GM19468 (cell line): ENCODE results near the gene GH1.
A peak's percentile ranks its signal among the peaks of the same experiment; 100 is the strongest.
"Not testable (repeated sequence)": the region's sequence is repeated elsewhere in the genome, so short reads cannot be mapped to it uniquely, and the experiment has no call there.

ENCODE experiments used
- ATAC-seq: cut with Tn5 transposase; IDR thresholded peaks from one replicate; pipeline ENCODE4 v1.9.1; 2021; ENCODE audit warnings: mild to moderate bottlenecking, moderate library complexity, moderate number of reproducible peaks; ENCODE audit not compliant: unreplicated experiment; ENCODE audit errors: extremely low read depth

GH1 gene

DNA sequence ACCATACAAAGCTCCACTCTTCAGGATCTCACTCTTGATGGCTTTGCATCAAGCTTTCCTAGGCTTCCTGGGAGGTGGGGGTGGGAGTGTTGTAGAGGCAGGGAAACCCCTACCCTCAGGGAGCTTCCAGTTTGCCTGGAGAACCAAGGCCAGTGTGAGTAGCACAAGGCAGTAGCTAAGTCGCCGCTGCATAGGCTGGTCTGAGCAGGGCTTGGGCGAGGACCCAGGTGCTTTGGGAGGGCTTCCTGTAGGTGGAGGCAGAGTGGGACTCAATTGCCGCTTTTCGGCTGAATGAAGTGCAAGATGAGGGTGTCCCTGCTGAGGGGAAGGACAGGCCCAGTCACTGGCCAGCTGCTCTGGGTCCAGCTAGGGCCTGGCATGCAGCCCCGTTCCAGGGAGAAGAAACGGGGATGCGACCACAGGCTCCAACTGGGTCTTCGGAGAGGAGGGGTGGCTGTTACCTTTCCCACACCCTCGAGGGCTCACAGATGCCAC lies 9.6 kb upstream of the GH1 start:
- ATAC-seq: no peak

DNA sequence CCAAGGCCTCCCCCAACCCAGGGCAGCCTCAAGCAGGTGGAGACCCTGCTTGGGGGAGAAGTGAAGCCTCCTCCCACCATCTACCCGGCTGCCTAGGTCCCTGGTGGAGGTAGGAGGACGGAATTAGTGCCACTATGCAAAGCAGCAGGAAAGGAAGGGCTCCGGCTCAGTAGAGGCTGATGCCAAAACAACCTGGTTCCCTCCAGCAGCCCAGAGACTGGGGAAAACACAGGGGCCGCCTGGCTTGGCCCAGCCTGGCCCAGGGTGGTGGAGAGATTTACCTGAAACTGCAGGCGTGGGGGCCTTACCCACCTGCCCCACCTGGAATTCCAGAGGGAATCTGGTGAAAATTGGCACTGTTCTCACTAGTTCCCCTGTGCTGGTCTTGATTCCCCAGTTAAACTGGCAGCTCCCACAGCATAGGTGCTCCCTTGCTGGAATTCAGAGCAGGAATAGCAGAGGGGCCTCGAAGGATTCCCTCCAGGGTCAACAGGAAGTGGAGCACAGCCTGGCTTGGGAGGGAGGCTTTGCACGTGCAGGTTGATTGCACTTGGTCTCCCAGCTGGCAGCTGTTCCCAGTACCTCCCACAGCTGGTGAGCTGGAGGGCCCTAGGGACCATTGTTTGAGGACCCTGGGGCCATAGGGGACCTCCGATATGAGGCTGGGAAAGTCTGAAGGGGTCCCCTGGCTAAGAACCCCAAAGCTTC lies 9.0 kb upstream of the GH1 start:
- ATAC-seq: no peak

DNA sequence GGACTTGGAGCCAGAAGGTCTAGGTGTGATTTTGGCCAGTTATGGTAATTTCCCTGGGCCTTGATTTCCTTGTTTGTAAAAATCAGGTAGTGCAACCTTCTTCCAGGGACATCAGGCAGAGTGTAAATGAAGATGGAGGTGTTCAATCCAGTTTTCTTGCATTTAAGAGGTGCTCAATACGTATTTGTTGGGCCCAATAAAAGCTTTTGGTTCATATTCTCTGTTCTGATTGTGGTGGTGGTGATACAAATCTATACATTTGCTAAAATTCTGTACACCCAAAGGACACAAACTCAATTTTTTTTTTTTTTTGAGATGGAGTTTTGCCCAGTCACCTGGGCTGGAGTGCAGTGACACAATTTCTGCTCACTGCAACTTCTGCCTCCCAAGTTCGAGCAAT lies 7.5 kb upstream of the GH1 start:
- no peak for ATAC-seq

DNA sequence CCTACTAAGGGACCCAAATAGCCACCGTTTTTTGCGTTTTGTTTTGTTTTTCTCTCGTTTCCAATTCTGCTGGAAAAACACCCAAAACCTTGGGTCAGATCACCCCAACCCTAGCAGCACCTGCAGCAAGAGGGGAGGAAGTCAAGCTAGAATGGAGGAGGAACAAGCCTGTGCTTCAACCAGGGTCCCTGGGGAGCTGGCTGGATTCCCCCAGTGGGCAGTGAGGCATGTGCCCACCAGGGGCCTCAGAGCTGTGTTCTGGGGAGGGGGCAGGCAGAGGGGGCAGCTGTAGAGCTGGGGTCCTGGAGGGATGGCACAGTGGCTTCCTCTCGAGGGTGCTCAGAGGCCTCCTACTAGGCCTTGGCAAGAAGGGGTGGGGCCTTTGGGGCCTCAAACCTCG lies 7.0 kb upstream of the GH1 start:
- no peak for ATAC-seq

DNA sequence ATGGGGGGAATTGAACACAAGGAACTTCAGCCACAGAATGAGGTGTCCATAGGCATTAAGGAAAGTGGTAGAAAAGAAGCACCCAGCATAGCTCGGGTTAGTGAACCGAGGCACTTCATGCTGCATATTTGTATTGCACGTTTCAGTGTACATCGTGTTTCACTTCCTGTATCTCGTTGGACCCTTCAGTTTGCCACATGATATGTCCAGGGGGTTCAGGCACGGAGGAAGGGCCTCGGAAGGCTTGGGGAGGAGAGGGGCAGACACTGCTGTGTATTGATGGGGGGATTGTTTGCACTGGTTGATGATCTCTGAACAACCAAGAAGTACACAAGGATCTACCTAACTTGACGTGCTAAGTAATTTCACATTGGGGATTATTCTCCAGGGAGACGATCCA lies 3.8 kb upstream of the GH1 start:
- ATAC-seq: not testable (repeated sequence)

DNA sequence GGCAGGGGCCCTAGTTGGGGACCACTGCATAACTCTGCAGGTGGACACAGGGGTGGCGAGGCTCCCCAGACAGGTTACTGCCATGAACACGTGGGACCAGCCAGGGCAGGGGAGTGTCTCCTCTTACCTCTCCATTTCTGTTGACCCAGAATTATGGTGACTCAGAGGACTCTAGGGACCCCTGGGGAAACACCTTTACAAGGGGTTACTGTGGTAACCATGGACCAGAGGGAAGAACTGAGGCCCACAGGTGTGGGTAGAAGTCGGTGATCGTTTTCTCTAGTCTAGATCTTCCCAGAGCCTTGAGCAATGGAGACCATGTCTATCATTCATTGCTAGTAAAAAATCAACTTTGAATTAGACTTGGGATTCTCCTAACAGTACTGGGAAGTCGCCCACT lies 2.1 kb upstream of the GH1 start:
- not testable (repeated sequence) for ATAC-seq

DNA sequence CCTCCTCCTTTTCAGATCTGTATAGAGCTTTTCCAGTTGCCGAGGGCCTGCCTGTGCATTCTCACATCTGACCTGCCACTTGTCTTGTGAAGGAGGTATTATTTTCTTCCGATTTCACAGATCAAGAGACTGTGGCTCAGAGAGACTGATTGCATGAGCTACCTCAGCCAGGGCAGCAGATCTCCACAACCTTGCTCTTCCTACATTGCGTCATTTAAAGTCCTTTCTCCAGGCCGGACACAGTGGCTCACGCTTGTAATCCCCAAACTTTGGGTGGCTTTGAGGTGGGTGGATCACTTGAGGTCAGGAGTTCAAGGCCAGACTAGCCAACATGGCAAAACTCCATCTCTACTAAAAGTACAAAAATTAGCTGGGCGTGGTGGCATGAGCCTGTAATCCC lies 1.4 kb upstream of the GH1 start:
- not testable (repeated sequence) for ATAC-seq

DNA sequence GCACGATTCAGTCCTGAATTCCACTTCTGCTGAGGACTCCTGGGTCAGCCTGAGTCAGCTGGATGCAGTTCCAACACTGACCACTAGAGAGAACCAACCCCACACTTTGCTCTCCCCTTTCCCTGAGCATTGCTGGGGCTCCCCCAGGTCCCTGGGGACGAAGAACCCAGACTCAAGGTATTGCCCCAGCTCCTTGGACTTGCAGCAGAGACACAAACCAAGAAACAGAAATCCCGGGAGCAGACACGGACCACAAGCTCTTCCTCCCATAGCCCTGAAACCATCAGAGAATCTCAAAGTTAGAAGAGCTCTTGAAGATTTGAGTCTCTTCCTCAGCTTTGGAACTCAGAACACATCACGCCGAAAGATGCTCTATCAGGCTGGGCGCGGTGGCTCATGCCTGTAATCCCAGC lies 678 bp upstream of the GH1 start:
- ATAC-seq: peak; percentile 27

DNA sequence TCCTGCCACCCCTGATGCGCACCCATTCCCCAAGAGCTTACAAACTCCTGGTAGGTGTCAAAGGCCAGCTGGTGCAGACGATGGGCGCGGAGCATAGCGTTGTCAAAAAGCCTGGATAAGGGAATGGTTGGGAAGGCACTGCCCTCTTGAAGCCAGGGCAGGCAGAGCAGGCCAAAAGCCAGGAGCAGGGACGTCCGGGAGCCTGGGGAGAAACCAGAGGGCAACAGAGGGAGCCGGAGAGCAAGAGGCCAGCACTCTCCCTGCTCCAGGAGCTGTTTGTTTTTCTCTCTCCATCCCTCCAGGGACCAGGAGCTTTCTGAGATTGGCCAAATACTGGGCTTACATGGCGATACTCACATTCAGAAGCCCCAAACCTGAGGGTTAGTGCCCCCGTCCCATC lies 334 bp downstream of the GH1 start:
- ATAC-seq: no peak

DNA sequence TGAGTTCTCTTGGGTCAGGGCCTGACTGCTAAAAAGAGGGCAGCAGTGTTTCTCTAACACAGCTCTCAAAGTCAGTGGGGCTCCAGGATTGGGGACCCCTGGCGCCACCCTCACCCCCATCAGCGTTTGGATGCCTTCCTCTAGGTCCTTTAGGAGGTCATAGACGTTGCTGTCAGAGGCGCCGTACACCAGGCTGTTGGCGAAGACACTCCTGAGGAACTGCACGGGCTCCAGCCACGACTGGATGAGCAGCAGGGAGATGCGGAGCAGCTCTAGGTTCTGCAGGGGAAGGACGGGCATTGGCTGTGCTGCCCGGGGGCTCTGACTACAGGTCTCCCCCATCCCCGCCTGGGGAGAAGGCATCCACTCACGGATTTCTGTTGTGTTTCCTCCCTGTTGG lies 993 bp downstream of the GH1 start:
- no peak for ATAC-seq

DNA sequence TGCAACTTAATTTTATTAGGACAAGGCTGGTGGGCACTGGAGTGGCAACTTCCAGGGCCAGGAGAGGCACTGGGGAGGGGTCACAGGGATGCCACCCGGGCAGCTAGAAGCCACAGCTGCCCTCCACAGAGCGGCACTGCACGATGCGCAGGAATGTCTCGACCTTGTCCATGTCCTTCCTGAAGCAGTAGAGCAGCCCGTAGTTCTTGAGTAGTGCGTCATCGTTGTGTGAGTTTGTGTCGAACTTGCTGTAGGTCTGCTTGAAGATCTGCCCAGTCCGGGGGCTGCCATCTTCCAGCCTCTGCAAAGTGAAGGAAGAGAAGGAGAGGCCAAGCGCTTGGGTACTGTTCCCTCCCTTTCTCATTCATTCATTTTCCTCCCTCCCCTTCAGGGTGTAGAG lies 1.4 kb downstream of the GH1 start:
- ATAC-seq: not testable (repeated sequence)

DNA sequence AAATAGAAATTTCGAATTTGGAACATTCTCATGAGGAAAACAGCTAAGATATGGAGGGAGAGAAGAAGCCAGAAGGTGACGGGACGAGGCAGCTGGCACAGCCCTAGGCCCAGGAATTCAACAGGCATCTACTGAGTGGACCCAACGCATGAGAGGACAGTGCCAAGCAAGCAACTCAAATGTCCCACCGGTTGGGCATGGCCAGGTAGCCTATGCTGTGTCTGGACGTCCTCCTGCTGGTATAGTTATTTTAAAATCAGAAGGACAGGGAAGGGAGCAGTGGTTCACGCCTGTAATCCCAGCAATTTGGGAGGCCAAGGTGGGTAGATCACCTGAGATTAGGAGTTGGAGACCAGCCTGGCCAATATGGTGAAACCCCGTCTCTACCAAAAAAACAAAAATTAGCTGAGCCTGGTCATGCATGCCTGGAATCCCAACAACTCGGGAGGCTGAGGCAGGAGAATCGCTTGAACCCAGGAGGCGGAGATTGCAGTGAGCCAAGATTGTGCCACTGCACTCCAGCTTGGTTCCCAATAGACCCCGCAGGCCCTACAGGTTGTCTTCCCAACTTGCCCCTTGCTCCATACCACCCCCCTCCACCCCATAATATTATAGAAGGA lies 2.0 kb downstream of the GH1 start:
- ATAC-seq: no peak

DNA sequence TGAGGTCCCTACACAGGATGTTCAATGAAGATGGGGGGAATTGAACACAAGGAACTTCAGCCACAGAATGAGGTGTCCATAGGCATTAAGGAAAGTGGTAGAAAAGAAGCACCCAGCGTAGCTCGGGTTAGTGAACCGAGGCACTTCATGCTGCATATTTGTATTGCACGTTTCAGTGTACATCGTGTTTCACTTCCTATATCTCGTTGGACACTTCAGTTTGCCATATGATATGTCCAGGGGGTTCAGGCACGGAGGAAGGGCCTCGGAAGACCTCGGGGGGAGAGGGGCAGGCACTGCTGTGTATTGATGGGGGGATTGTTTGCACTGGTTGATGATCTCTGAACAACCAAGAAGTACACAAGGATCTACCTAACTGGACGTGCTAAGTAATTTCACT lies 2.9 kb downstream of the GH1 start:
- ATAC-seq: not testable (repeated sequence)

DNA sequence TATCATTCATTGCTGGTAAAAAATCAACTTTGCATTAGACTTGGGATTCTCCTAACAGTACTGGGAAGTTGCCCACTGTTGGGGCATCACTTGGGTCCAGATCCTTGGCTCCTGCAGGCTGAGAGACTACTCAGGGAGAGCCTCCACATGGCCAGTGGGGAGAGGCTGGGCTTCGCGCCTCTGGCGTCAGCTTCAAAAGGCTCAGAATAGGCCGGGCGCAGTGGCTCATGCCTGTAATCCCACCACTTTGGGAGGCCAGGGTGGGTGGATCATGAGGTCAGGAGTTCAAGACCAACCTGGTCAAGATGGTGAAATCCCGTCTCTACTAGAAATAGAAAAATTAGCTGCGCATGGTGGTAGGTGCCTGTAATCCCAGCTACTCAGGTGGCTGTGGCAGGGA lies 4.2 kb downstream of the GH1 start:
- no peak for ATAC-seq

DNA sequence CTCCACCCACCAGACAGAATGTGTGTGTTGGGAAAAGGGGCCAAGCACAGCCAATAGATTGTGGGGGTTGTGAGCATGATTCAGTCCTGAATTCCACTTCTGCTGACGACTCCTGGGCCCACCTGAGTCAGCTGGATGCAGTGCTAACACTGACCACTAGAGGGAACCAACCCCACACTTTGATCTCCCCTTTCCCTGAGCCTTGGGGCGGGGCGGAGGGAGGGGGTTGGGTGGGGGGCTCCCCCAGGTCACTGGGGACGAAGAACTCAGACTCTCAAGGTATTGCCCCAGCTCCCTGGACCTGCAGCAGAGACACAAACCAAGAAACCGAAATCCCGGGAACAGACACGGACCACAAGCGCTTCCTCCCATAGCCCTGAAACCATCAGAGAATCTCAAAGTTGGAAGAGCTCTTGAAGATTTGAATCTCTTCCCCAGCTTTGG lies 7.0 kb downstream of the GH1 start:
- ATAC-seq: no peak

DNA sequence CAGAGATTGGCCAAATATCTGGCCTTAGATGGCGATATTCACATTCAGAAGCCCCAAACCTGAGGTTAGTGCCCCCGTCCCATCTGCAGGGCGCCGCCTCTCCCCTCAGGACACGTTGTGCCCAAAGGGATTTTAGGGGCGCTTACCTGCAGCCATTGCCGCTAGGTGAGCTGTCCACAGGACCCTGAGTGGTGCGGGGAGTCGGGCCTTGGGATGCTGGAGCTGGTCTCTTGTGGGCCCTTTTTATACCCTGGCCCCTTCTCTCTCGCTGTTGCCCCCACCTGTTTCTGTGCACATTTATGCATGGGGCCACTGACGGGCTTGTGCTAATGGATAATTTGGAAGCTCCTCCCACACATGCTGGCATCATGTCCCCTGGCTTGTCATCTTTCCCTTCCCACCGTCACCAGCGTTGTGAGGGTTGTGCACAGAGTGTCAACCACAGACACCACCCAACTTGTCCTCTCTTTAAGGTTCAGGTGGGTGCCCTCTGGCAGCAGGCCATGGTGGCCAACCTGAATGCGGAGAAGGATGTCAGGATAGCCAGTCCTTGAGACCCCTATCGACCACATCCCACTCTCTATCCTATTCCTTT lies 7.5 kb downstream of the GH1 start, which contains the start of gene CSHL1:
Gene CSHL1 (minus strand): TSS at position 218 of the 595 bp plus-strand sequence. CDS start 62 bp downstream, at position 156.
- no peak for ATAC-seq

DNA sequence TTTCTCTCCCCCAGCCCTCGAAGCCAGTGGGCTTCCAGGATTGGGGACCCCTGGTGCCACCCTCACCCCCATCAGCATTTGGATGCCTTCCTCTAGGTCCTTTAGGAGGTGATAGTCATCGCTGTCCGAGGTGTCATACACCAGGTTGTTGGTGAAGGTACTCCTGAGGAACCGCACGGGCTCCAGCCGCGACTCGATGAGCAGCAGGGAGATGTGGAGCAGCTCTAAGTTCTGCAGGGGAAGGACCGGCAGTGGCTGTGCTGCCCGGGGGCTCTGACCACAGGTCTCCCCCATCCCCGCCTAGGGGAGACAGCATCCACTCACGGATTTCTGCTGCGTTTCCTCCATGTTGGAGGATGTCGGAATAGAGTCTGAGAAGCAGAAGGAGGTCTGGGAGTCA lies 8.5 kb downstream of the GH1 start:
- ATAC-seq: no peak

DNA sequence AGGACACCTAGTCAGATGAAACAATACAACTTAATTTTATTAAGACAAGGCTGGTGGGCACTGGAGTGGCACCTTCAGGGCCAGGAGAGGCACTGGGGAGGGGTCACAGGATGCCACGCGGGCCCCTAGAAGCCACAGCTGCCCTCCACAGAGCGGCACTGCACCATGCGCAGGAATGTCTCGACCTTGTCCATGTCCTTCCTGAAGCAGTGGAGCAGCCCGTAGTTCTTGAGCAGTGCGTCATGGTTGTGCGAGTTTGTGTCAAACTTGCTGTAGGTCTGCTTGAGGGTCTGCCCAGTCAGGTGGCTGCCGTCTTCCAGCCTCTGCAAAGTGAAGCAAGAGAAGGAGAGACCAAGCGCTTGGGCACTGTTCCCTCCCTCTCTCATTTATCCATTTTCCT lies 9.1 kb downstream of the GH1 start:
- ATAC-seq: not testable (repeated sequence)

DNA sequence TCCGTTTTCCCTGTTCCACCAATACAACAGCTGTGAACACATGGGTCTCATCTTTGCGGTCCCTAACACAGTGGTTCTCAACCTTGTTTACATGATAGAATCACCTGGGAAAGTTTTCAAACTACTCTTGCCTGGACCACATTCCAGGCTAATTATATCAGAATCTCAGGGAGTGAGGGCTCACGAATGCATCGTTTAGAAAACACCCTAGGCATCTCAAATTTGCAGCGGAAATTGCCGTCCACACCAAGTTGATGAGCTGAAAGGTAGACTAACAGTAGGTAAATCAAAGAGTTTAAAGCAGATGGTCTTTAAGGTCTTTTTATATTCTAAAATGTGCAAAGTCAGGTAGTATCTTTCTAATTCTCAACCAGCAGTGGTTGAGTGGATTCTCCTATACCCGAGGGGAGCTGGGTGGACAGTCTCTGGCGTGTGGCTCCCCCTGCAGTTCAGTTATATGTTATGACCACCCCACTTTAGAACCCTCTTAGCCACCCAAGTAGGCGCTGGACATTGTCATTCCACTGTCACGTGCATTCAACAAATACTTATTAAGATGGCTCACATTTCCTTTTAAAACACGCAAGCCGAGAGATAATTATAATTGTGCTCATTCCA lies 11.4 kb downstream of the GH1 start:
- ATAC-seq: not testable (repeated sequence)

DNA sequence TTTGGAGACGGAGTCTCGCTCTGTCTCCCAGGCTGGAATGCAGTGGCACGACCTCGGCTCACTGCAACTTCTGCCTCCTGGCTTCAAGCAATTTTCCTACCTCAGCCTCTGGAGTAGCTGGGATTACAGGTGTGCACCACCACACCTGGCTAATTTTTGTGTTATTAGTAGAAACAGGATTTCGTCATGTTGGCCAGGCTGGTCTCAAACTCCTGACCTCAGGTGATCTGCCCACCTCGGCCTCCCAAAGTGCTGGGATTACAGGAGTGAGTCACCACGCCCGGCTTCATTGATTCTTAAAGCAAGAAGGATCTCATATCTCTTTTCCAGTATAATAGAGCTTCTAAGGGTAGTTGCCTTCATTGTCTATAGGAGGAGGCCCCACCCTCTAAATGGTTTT lies 13.8 kb downstream of the GH1 start:
- not testable (repeated sequence) for ATAC-seq

DNA sequence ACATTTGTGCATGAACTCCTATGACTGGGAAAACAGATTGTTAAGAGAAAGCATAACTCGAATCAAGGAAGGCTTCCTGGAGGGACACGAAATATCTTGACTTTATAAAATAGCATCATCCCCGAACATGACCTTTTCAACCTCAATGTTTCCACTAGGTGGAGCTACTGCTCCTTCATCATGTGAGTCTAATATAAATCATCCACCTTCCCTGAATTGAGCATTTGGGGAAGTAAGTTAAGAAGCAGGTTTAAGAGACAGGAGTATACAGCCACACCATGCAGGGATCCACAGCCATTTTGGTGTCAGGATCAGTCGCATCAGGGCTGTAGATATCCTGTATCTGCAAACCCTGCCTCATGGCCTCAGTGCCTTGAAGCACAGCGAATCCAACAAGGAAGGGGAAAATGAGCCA lies 14.8 kb downstream of the GH1 start:
- not testable (repeated sequence) for ATAC-seq
